CD14-positive monocyte (primary cell): Measurements from ENCODE around the gene C1QL2. TPM values are rescaled to one million over a fixed set of nuclear protein-coding genes. Genes with fewer than 3 reads are reported as not detected.

Experiments used
- DNase-seq, 3 donors: peaks; one replicate each; pipeline ENCODE4 v3.0.0-alpha.2; 2011 to 2022
- H2AFZ ChIP-seq: 2 replicates; pipeline ENCODE4 v1.6.0; 2012; ENCODE audit warnings: mild to moderate bottlenecking, low read depth, low read length, inconsistent platforms; ENCODE audit not compliant: insufficient read depth, poor library complexity, severe bottlenecking
- H3K27ac ChIP-seq, 2 donors: 1 replicate in 1 of 2; 2 replicates in 1 of 2; pipeline ENCODE4 v1.5.1; 2012 to 2013; ENCODE audit warnings: low read length in 2 of 2, control low read depth in 1 of 2, inconsistent platforms in 1 of 2, low read depth in 1 of 2, mild to moderate bottlenecking in 1 of 2
- H3K27me3 ChIP-seq, 2 donors: one replicate each; pipeline versions ENCODE4 v1.6.0 to v1.6.1; 2011 to 2013; ENCODE audit warnings: low read length in 2 of 2; ENCODE audit not compliant: control insufficient read depth in 2 of 2, insufficient read depth in 2 of 2
- H3K36me3 ChIP-seq, 2 donors: replicated peaks in 1 of 2; 1 replicate in 1 of 2; 2 replicates in 1 of 2; pipeline versions ENCODE4 v1.5.1 to v1.6.1; 2012 to 2013; ENCODE audit warnings: low read length in 2 of 2, control low read depth in 1 of 2, inconsistent platforms in 1 of 2, mild to moderate bottlenecking in 1 of 2; ENCODE audit not compliant: insufficient read depth in 2 of 2, control insufficient read depth in 1 of 2
- H3K4me1 ChIP-seq, 2 donors: 1 replicate in 1 of 2; 2 replicates in 1 of 2; pipeline versions ENCODE4 v1.5.1 to v1.6.1; 2012 to 2013; ENCODE audit warnings: low read length in 2 of 2, control low read depth in 1 of 2, inconsistent platforms in 1 of 2, mild to moderate bottlenecking in 1 of 2, moderate library complexity in 1 of 2; ENCODE audit not compliant: insufficient read depth in 2 of 2, control insufficient read depth in 1 of 2
- H3K4me2 ChIP-seq: replicated peaks from 2 replicates; pipeline ENCODE3; 2012; ENCODE audit warnings: low read length, moderate library complexity, mild to moderate bottlenecking; ENCODE audit not compliant: poor library complexity, severe bottlenecking; ENCODE audit errors: extremely low read depth
- H3K4me3 ChIP-seq, 3 experiments: fragments of 200-600 bp in 1 of 3; sonication (generic) in 1 of 3; replicated peaks in 1 of 3; 1 replicate in 2 of 3; 2 replicates in 1 of 3; pipeline ENCODE4 v1.5.1; 2011 to 2013; ENCODE audit warnings: low read length in 3 of 3, mild to moderate bottlenecking in 3 of 3, control low read depth in 2 of 3, low read depth in 2 of 3, inconsistent platforms in 1 of 3, moderate library complexity in 1 of 3
- H3K79me2 ChIP-seq: 2 replicates; pipeline ENCODE4 v1.6.0; 2012; ENCODE audit warnings: mild to moderate bottlenecking, control low read depth, inconsistent platforms, low read length, moderate library complexity; ENCODE audit not compliant: insufficient read depth
- H3K9ac ChIP-seq: 2 replicates; pipeline ENCODE4 v1.6.0; 2017; ENCODE audit warnings: low read length, mild to moderate bottlenecking; ENCODE audit not compliant: insufficient read depth, poor library complexity, severe bottlenecking
- H3K9me3 ChIP-seq, 2 donors: replicated peaks in 1 of 2; 1 replicate in 1 of 2; 2 replicates in 1 of 2; pipeline versions ENCODE4 v1.5.1 to v1.6.1; 2012 to 2013; ENCODE audit warnings: low read length in 2 of 2, control low read depth in 1 of 2; ENCODE audit not compliant: control insufficient read depth in 1 of 2, insufficient read depth in 1 of 2
- H4K20me1 ChIP-seq: 2 replicates; pipeline ENCODE4 v1.6.0; 2012; ENCODE audit warnings: mild to moderate bottlenecking, low read length, control low read depth, moderate library complexity; ENCODE audit not compliant: insufficient read depth
- H3K27ac Mint-ChIP-seq, 7 donors: one replicate each; pipeline ENCODE4 v1.8.0; 2020; ENCODE audit warnings: mild to moderate bottlenecking in 7 of 7, mixed read lengths in 7 of 7, moderate library complexity in 6 of 7, inconsistent platforms in 2 of 7
- H3K27me3 Mint-ChIP-seq, 3 donors: one replicate each; pipeline ENCODE4 v1.8.0; 2021 to 2022; ENCODE audit warnings: low read depth in 3 of 3, mild to moderate bottlenecking in 3 of 3, mixed read lengths in 3 of 3, moderate library complexity in 3 of 3, inconsistent platforms in 1 of 3
- H3K36me3 Mint-ChIP-seq, 2 donors: one replicate each; pipeline ENCODE4 v1.8.0; 2020; ENCODE audit warnings: mixed read lengths in 2 of 2, inconsistent platforms in 1 of 2, mild to moderate bottlenecking in 1 of 2
- H3K4me1 Mint-ChIP-seq: one replicate; pipeline ENCODE4 v1.8.0; 2020; ENCODE audit warnings: mild to moderate bottlenecking, mixed read lengths
- H3K4me3 Mint-ChIP-seq, 2 donors: one replicate each; pipeline ENCODE4 v1.8.0; 2020; ENCODE audit warnings: mild to moderate bottlenecking in 2 of 2, mixed read lengths in 2 of 2, moderate library complexity in 1 of 2
- H3K9me3 Mint-ChIP-seq, 7 donors: one replicate each; pipeline ENCODE4 v1.8.0; 2020 to 2022; ENCODE audit warnings: mixed read lengths in 7 of 7, mild to moderate bottlenecking in 6 of 7, moderate library complexity in 6 of 7, inconsistent platforms in 2 of 7
- WGBS: methylation state at CpG from one replicate; pipeline ENCODE4 v1.1.5; 2013; ENCODE audit warnings: missing lambda C conversion rate; ENCODE audit not compliant: insufficient coverage; 5-methylcytosine and 5-hydroxymethylcytosine counted together
- intact Hi-C, 2 donors: fragments of 100-400 bp; cut with micrococcal nuclease; formaldehyde crosslinking; loops; one replicate each; pipeline versions ENCODE4 v1.15.0 to v1.15.1; 2023
- polyA plus RNA-seq, 3 donors: library from polyadenylated mRNA; depleted of rRNA in 1 of 3; unstranded in 2 of 3; stranded (reverse) in 1 of 3; fragments of 300-500 nt in 2 of 3; fragments of >200 nt in 1 of 3; fragmentation: Illumina TruSeq in 2 of 3; gene quantifications; 1 replicate in 2 of 3; 2 replicates in 1 of 3; pipeline ENCODE4 v1.2.3, GENCODE V29; 2012 to 2021
- TF ChIP-seq, protein P1 (sequence below): fragments of 200-600 bp; IDR thresholded peaks from one replicate; pipeline ENCODE4 v1.8.0; 2022; ENCODE audit warnings: antibody characterized with exemption, mild to moderate bottlenecking

Gene C1QL2
- polyA plus RNA-seq, 3 donors = not detected

- H3K27ac Mint-ChIP-seq = no peak overlapping the region
- H4K20me1 ChIP-seq = no peaks in the 10 kb centered on the region
- no peaks in the 10 kb centered on the region for H3K27me3 ChIP-seq
- intact Hi-C loops = no loop called here
- H3K9me3 ChIP-seq = no peaks in the 10 kb centered on the region
- DNase-seq = no peak
- H3K36me3 Mint-ChIP-seq = no peaks in the 10 kb centered on the region
- H3K4me1 ChIP-seq = no peaks in the 10 kb centered on the region
- no peak overlapping the region for H3K4me2 ChIP-seq
- no peak overlapping the region for H3K27ac ChIP-seq
- no peak overlapping the region for H3K9ac ChIP-seq
- peaks cover 5 to 16% (median 8%) of the 10 kb centered on the region in 3 donors for H3K27me3 Mint-ChIP-seq
- H3K4me3 ChIP-seq = no peak overlapping the region
- 24% methylated on average over 7 of the region's 8 CpGs for WGBS
- no peak overlapping the region for H3K4me3 Mint-ChIP-seq
- TF ChIP-seq, protein P1, sequence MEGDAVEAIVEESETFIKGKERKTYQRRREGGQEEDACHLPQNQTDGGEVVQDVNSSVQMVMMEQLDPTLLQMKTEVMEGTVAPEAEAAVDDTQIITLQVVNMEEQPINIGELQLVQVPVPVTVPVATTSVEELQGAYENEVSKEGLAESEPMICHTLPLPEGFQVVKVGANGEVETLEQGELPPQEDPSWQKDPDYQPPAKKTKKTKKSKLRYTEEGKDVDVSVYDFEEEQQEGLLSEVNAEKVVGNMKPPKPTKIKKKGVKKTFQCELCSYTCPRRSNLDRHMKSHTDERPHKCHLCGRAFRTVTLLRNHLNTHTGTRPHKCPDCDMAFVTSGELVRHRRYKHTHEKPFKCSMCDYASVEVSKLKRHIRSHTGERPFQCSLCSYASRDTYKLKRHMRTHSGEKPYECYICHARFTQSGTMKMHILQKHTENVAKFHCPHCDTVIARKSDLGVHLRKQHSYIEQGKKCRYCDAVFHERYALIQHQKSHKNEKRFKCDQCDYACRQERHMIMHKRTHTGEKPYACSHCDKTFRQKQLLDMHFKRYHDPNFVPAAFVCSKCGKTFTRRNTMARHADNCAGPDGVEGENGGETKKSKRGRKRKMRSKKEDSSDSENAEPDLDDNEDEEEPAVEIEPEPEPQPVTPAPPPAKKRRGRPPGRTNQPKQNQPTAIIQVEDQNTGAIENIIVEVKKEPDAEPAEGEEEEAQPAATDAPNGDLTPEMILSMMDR = no peak
- H3K9me3 Mint-ChIP-seq = peaks cover 0 to 3% (median 0%) of the 10 kb centered on the region in 7 donors
- H3K79me2 ChIP-seq = no peaks in the 10 kb centered on the region
- peaks cover 7% of the 10 kb centered on the region for H3K4me1 Mint-ChIP-seq
- H2AFZ ChIP-seq = peak overlapping the region; percentile 31
- H3K36me3 ChIP-seq = no peaks in the 10 kb centered on the region
Observed at GRCh38 chr2:119190321-119191111, 32.0 kb upstream of the C1QL2 start.

DNA sequence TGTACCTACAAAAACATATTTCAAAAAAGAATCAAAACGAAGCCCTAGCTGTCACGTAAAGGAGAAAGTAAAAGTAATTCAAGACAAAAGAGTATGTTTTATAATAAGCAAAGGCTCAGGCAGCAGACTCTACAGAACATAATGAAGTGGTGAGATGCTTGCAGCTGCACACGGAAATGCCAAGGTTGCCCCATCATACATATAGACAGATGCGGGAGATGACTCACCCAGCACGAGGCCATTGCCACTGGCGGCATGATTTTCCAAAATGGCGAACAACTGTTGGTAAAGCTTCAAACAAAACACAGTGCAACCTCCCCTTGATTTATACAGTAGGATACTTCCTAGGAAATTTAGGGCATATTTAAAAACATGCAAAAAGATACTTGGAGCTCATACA lies 26.0 kb upstream of the C1QL2 start:
- Histone ChIP-seq H3K27ac (no peak overlapping the region), H3K4me2 (no peak overlapping the region), H4K20me1 (no peaks in the 10 kb centered on the region), H2AFZ (no peak overlapping the region), H3K36me3 (no peaks in the 10 kb centered on the region), H3K4me1 (no peaks in the 10 kb centered on the region), H3K27me3 (no peaks in the 10 kb centered on the region), H3K9me3 (no peaks in the 10 kb centered on the region), H3K4me3 (no peak overlapping the region), H3K9ac (no peak overlapping the region), H3K79me2 (no peaks in the 10 kb centered on the region)
- 40% methylated on average over 1 of the region's 7 CpGs for WGBS
- no peak overlapping the region for H3K4me3 Mint-ChIP-seq
- H3K27me3 Mint-ChIP-seq = peaks cover 5 to 8% (median 6%) of the 10 kb centered on the region in 3 donors
- TF ChIP-seq, protein P1 = no peak
- no peaks in the 10 kb centered on the region for H3K36me3 Mint-ChIP-seq
- H3K27ac Mint-ChIP-seq = no peak overlapping the region
- DNase-seq = peak in 1 of 3 donors; percentile 34
- intact Hi-C loops = no loop called here
- no peaks in the 10 kb centered on the region for H3K9me3 Mint-ChIP-seq
- H3K4me1 Mint-ChIP-seq = no peaks in the 10 kb centered on the region
